NCI-H526 treated with DMSO at 0.1 percent for 48 hours (cell line): Measurements from ENCODE around the gene FRMD6.
A peak's percentile ranks its signal among the peaks of the same experiment; 100 is the strongest.

Experiments
- DNase-seq: peaks from one replicate; lab custom pipeline; 2025; lab: John Stamatoyannopoulos, UW

Gene FRMD6

DNA sequence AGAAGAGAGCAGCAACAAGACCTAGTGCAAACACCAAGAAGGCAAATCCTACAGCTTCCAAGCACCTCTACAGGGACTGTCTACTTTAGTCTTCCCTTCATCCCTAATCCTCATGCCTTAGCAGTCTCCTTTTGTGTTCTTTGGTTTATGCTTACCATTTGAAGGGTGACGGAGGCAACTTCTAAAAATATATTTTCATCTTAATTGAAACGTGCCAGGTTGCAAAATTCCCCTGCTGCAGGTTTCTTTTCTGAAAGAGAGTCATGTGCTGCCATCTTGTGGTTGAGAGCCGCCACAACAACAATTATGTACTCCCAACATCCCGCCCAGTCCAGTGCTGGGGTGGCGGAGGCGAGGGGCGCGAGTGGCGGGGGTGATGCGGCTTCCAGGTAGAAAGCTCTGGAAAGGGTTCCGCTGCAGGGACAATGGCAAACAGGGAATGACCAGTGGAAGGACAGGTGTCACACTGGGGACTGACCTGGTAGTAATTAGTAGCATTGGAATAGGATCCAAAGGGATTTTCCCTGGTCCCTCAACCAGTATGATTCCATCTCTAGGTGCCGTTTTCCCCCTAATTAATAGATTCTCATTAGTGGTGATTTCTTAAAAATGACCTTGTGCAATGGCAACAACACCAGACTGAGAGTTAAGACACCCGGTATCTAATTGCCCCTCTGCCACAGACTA is 128.4 kb downstream of the FRMD6 start:
- DNase-seq: peak; percentile 54
